GM18517 (cell line): ENCODE data around the gene GBX1.
A peak's percentile ranks its signal among the peaks of the same experiment; 100 is the strongest.

Source experiments
- ATAC-seq: cut with Tn5 transposase; IDR thresholded peaks from one replicate; pipeline ENCODE4 v1.9.1; 2021; ENCODE audit warnings: mild to moderate bottlenecking, moderate library complexity; ENCODE audit not compliant: unreplicated experiment

Gene GBX1

GRCh38 chr7:151174246-151175046 is 7.0 kb upstream of the GBX1 start:
- ATAC-seq = no peak

- no peak for ATAC-seq
These were observed 6.1 kb upstream of the GBX1 start for GRCh38 chr7:151173386-151174245.

- peak; percentile 55 for ATAC-seq
These were observed 5.0 kb upstream of the GBX1 start for GRCh38 chr7:151172273-151173141.

- ATAC-seq = no peak
These were observed 1.3 kb upstream of the GBX1 start for GRCh38 chr7:151168787-151169162.

GRCh38 chr7:151168003-151168786 is 701 bp upstream of the GBX1 start:
- no peak for ATAC-seq

- no peak for ATAC-seq
These were observed 781 bp downstream of the GBX1 start for GRCh38 chr7:151166629-151167196.

GRCh38 chr7:151161757-151162156 is 5.7 kb downstream of the GBX1 start:
- no peak for ATAC-seq

GRCh38 chr7:151157645-151158329 is 9.7 kb downstream of the GBX1 start:
- no peak for ATAC-seq

GRCh38 chr7:151152643-151153513 is 14.6 kb downstream of the GBX1 start:
- ATAC-seq = no peak

GRCh38 chr7:151150388-151150787 is 17.1 kb downstream of the GBX1 start:
- no peak for ATAC-seq

- no peak for ATAC-seq
These were observed 18.9 kb downstream of the GBX1 start for GRCh38 chr7:151148319-151149259.

GRCh38 chr7:151146761-151147160 is 20.7 kb downstream of the GBX1 start:
- ATAC-seq = no peak

- ATAC-seq = no peak
These were observed 23.1 kb downstream of the GBX1 start for GRCh38 chr7:151144387-151144786.

- no peak for ATAC-seq
These were observed 24.1 kb downstream of the GBX1 start for GRCh38 chr7:151143261-151144015.

- ATAC-seq = no peak
These were observed 24.8 kb downstream of the GBX1 start for GRCh38 chr7:151142686-151143040.

- no peak for ATAC-seq
These were observed 25.4 kb downstream of the GBX1 start for GRCh38 chr7:151141855-151142685.
